Measurements from ENCODE around the gene ELP1.
"Not testable (repeated sequence)": the region's sequence is repeated elsewhere in the genome, so short reads cannot be mapped to it uniquely, and the experiment has no call there.

The ELP1 gene

DNA sequence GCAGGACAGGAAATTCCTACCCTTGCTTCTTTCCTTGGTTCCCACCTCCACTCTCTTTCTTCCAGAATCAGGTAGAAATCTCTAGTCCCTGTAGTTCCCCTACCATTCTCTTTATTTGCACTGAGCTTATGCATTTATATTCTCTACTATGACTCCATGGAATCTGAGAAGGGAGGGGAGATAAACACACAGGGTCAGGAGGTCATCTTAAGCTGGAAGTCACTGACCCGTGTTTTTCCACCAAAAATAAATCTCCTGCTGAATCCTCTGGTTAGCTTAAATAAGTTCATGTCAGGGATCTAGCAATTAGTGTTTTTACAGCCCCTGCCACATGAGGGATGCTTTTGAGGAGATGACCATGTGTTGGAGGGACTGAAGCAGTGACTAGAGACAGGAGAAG lies 81.8 kb downstream of the ELP1 start:
- DNase-seq: no peak

DNA sequence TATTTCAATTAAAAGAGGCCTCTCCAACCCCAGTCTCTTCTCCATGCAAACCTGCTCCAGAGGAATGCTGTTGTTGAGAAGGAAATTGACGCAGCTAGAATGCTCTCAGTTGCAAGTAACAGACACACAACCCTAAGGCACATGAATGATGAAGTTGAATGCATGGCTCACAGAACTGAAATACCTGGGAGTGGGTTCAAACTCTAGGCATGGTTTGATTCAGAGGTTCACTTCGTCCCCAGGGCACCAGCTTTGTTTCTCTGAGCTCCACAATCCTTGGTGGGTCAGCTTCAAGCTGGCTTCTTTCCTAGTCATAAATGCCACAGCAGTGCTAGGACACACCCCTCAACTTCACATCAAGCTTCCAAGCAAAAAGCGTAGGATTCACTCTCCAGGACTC lies 82.8 kb downstream of the ELP1 start:
- DNase-seq: no peak

DNA sequence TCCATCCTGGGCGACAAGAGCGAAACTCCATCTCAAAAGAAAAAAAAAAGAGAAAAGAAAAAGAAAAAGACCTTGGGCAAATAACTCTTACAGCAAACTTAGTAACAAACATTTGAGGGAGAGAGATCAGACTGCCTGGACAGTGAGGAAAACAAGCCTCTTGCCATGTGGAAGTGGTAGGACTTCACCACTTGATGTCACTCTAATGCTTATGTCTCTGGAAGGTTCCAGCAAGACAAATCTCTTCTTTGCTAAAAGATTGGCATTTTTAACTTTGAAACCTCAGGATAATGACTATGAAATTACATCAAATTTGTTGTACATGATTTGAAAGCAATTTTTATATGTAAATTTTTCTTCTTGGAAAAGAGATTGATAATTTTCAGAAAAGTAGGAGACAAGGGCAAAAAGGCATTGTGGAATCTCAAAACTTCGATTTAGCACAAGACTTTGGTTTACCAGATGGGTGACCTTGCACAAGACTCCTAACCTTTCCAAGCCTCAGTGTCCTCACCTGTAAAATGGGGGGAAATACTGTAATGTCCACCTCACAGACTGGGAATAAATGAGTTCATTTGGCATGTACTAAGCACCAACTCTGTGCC lies 83.5 kb downstream of the ELP1 start:
- DNase-seq: no peak

DNA sequence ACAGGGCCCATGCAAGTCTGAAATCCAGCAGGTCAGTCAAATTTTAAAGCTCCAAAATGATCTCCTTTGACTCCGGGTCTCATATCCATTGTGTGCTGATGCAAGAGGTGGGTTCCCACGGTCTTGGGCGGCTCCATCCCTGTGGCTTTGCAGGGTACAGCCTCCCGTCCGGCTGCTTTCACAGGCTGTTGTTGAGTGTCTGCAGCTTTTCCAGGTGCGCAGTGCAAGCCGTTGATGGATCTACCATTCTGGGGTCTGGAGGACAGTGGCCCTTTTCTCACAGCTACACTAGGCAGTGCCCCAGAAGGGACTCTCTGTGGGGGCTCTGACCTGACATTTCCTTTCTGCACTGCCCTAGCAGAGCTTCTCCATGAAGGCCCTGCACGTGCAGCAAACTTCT lies 85.6 kb downstream of the ELP1 start:
- not testable (repeated sequence) for DNase-seq

DNA sequence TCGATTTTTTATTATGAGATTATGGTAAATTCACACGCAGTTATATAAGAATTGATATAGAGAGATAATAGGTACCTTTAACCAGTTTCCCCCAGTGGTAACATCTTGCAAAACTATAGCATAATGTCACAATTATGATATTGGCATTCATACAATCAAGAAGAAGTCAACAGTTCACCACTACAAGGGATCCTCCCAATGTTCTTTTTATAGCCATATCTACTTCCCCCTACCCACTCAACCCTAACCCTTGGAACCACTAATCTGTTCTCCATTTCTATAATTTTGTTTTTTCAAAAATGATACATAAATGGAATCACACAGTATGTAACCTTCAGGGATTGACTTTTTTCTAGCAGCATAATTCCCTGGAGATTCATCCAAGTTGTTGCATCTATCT lies 88.0 kb downstream of the ELP1 start:
- no peak for DNase-seq

DNA sequence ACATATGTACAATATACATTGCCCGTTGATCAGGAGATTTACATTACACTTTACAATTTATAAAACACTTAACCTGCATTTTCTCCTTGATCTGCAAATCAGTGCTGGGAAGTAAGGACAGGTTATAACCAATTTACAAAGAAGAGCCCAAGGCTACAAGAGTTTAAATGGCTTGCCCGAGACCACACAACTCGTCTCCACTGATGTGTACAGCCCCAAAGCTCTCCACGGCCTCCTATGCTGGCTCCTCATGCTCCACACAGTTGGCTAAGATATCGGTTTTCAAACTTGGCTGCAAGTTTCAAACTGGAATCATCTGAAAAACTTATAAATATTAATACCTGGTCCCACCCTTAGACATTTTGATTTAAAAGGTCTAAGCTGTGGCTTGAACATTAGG lies 88.4 kb downstream of the ELP1 start:
- DNase-seq: no peak

DNA sequence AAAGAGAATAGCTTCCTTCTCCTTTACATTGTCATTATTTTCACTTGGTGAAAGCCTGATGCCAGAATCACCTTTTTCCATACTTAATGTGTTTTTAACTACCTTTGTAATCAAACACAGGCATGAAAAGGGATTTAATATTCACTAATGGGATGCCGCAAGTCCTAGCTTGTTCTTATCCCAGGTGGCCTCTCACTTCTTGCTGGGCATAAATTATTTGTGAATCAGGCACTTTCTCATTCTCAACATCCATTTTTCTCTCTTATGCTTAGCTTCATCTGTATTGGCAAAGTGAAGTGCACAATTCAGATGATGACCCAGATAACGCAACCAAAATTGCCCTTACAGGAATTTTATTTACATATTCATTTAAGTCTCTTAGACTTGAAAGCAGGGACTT lies 89.1 kb downstream of the ELP1 start:
- DNase-seq: no peak

DNA sequence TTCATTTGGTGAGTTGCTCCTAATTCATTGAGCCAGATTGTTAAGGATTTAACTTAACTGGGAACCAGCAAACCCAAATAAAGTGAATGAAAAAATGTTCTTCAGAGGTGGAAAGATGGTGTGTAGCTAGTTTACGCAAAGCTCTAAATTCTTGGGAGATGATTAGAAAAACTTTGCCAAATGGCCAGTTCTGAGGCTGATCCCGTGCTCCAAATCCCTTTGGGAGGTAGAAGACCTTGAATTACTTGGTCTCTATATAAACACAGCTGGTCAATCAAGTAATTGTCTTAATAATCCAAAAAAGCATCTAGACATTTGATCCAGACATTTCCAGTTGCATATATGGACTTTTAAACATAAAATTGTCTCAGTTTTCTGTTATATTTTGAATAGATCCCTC lies 89.5 kb downstream of the ELP1 start:
- no peak for DNase-seq

DNA sequence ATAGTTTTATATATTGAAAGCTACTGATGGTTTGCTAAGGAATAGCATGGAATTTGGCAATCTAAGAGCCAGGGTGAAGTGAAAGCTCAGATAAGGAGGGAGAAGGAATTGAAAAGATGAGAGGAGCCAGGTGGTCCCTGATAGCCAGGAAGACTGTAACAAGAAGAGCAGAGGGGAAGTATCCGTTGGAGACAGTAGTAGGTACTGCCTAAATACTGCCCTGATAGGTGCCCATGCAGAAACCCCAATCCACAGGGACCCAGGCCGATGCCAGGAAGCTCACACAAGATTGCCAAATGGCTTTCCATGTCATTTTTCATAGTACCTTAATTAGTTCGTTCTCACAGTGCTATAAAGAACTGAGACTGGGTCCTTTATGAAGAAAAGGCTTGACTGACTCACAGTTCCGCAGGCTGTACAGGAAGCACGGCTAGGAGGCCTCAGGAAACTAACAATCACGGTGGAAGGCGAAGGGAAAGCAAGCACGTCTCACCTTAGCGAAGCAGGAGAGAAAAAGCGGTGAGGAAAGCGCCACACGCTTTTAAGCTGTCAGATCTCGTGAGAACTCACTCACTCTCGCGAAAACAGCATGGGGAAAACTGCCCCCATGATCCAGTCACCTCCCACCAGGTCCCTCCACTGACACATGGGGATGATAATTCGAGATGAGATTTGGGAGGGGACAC lies 91.2 kb downstream of the ELP1 start:
- DNase-seq: peak; percentile 33

DNA sequence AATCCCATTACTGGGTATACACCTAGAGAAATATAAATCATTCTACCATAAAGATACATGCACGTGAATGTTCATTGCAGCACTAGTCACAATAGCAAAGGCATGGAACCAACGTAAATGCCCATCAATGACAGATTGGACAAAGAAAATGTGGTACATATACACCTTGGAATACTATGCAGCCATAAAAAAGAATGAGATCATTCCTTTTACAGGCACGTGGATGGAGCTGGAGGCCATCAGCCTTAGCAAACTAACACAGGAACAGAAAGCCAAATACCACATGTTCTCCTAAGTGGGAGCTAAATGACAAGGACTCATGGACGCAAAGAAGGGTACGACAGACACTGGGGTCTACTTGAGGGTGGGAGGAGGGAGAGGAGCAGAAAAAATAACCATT lies 94.4 kb downstream of the ELP1 start:
- DNase-seq: not testable (repeated sequence)

DNA sequence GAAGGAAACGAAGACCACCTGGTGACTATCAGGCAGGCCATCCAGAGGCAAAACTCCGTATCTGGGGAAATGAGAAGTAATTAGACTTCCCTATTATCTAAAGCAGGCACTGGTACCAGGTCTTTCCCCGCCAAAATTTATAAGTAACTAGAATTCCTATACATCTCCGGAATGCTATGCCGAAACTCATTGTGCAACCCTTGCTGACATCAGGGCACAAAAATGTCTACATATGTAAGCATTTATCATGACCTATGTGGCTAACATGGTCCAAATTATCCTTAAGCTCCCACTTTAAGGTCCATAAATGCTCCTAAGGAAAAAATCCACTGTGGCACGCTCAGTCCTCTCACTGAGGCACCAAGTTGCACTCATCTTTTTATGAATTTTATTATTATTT lies 95.9 kb downstream of the ELP1 start:
- DNase-seq: no peak

DNA sequence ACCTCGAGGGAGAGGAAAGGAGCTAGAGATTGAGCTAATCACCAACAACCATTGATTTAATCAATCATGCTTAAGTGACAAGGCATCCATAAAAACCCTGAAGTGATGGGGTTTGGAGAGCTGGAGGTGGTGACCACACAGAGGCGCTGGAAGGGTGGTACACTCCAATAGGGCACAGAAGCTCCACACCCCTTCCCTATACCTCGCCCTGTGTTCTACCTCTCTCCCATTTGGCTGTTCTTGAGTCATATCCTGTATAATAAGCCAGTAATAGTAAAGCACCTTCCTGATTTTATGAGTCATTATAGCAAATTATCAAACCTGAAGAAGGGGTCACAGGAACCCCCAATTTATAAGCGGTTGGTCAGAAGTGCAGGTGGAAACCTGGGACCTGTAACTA lies 96.4 kb downstream of the ELP1 start:
- no peak for DNase-seq

DNA sequence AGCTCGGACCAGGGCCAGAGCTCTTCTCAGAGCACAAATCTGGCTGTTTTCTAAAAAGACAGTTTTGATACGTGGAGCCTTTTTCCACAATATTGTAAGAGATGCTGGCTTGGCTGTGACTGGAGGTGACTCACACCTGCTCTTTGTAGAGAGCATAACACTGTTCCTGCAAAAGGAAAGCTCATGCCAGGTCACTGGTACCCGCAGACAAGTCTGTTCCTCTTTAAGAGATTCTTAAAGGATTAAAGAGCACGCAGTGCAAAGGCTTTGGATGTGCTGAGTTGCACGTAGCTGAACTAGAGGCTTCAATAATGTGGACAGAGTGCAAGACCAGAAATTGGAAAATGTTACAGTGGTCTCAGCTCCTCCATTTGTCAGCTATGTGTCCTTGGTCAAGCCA lies 97.1 kb downstream of the ELP1 start:
- DNase-seq: no peak

DNA sequence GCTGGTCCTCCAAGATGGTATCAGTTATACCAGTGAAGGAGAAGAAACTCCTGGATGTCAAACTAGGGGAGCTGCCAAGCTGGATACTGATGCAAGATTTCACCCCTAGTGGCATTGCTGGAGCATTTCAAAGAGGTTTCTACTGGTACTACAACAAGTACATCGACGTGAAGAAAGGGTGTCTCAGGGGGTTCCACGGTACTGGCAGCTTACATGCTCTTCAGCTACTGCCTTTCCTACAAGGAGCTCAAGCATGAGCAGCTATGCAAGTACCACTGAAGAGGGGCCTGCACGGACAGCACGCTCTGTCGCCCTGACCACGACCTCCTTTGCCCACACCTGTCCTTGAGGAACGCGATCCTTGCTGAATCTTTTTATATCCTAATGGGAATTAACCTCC lies 97.6 kb downstream of the ELP1 start:
- no peak for DNase-seq

DNA sequence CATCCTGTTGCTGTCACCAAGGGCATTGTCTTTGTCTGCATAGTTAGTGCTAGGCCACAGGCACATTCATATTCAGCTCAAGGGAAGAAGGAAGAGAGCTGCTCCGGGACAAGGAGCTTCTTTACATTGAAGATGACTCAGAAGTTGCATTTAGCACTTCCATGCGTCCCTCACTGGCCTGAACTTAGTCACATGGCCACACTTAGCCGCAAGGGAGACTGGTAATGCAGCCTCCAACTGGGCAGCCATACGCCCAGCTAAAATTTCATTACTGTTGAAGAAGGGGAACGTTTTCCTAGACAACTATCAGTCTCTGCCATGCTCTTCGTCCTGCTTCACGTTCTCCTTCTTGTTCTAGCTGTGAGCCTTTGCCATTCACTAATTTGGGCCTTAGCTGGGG lies 98.1 kb downstream of the ELP1 start:
- DNase-seq: no peak

DNA sequence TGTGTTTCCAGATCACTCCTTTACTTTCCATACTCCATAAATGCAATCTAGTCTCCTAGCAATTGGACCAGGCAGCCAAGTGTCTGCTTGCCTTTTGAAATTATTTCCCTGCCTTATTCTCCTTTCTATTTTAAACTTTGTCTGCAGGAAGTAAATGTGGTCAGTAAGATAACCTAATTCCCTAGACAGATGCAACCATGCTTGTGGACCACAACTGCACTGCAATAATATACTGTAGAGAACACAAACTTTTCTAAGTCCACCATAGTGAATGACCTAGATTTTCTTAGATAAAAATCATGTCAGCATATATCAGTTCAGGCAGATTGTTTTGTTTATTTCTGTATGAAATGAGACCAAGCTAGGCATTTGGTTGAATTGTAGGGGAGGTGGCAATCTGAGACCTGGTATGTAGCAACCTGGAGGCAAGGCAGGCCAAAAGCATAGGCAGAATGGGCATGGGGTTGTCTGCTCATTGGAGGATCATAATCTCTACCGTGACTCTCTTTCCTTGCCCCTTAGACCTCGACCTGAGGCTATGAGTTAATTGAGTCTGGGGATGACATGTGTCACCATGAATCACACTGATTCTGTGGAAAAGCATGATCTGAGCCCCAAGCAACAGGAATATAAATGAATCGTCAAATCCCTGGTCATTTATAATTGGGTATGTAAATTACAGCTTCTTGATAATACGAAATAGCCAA lies 98.8 kb downstream of the ELP1 start:
- no peak for DNase-seq

DNA sequence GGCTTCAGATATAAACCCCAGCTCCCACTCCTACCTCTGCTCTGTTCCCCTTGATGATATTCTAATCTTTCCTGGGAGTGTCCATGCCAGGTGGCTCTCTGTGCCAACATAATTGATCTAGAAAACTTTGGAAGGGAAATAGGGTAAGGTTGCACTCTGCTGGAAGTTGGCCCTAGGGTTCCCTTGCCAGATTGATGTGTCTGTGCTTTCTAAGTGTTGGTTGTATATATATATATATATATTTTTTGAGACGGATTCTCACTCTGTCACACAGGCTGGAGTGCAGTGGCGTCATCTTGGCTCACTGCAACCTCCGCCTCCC lies 101.8 kb downstream of the ELP1 start:
- DNase-seq: no peak

DNA sequence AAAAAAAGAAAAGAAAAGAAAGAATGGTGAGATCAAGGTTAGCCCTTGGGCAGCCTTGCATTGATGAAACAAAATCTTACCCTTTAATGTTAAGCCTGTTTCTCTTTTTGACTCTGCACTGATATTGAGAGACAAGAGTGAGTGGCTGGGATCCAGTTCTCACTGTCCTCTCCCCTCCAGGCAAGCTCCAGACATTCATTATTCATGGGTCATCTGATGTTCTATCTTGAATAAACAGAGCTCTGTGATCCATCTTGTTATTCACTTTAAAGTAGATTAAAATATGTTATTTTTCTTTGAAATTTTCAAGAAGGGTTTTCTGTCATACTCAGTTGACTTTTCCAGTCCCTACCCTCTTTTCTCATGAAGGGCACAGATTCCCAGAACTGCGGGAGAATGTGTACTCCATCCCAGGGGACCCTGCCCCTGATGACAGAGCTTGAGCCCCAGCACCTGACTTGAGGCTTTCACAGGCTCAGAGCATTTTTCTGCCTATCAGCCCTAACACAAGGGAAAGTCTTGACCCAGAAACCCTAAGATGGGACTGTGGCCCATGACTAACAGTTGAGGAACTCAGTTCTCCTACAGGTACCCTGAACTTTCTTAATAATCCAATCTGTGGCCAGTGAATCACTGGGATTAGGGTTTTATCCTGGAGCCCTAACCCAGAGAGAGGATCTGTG lies 102.3 kb downstream of the ELP1 start:
- DNase-seq: no peak

DNA sequence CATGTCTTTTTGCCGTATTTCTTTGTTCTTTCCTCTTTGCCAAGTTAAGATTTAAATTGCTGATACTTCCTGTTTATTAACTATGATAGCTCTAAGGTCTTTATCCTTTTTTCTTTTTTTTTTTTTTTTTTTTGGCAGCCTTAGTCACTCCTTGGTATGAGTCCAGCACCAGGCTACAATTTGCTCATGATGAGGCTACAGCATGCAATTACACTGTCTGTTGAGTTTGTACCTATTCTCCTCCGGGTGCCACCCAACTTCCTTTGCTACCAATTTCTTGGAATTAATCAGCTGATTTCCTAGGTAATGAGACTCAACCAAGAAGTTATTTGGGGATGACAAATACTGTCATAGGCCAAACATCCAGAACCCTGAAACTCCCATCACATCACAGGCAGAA lies 103.7 kb downstream of the ELP1 start:
- no peak for DNase-seq

DNA sequence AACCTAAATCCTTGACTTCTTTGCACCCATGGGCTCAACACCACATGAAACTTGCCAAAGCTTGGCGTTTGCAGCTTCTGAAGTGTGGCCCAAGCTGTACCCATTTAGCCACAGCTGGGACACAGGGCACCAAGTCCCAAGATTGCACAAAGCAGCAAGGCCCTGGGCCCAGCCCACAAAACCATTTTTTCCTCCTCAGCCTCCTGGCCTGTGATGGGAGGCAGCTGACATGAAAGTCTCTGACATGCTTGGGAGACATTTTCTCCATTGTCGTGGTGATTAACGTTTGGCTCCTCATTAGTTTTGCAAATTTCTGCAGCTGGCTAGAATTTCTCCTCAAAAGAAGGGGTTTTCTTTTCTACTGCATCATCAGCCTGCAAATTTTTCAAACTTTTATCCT lies 110.1 kb downstream of the ELP1 start:
- DNase-seq: no peak
